Liver (tissue), 9 donors: ENCODE data around the gene LYVE1. TPM values are rescaled to one million over a fixed set of nuclear protein-coding genes. Genes with fewer than 3 reads are reported as not detected.

Experiments used
- DNase-seq: peaks from one replicate; pipeline ENCODE4 v3.0.0-alpha.2; 2017; ENCODE audit warnings: low spot score
- H3K27ac ChIP-seq, 2 donors: one replicate each; pipeline ENCODE4 v1.7.0; 2013; ENCODE audit warnings: inconsistent platforms in 2 of 2, low read length in 2 of 2, control low read depth in 1 of 2, low read depth in 1 of 2, mild to moderate bottlenecking in 1 of 2
- H3K27me3 ChIP-seq, 4 donors: one replicate each; pipeline versions ENCODE4 v1.6.1 to v1.7.0; 2013; ENCODE audit warnings: low read length in 3 of 4, inconsistent platforms in 1 of 4, mild to moderate bottlenecking in 1 of 4, moderate library complexity in 1 of 4; ENCODE audit not compliant: control insufficient read depth in 4 of 4, insufficient read depth in 4 of 4
- H3K36me3 ChIP-seq, 4 donors: one replicate each; pipeline versions ENCODE4 v1.6.1 to v1.7.0; 2013; ENCODE audit warnings: low read length in 3 of 4, mild to moderate bottlenecking in 3 of 4, low read depth in 1 of 4, moderate library complexity in 1 of 4; ENCODE audit not compliant: control insufficient read depth in 4 of 4, insufficient read depth in 3 of 4
- H3K4me1 ChIP-seq, 4 donors: one replicate each; pipeline versions ENCODE4 v1.6.1 to v1.7.0; 2013; ENCODE audit warnings: low read length in 3 of 4, mild to moderate bottlenecking in 3 of 4, moderate library complexity in 1 of 4; ENCODE audit not compliant: control insufficient read depth in 4 of 4, insufficient read depth in 4 of 4
- H3K4me3 ChIP-seq, 3 donors: one replicate each; pipeline versions ENCODE4 v1.6.1 to v1.7.0; 2013; ENCODE audit warnings: low read length in 3 of 3, control low read depth in 1 of 3, low read depth in 1 of 3, mild to moderate bottlenecking in 1 of 3
- H3K9ac ChIP-seq, 2 donors: one replicate each; pipeline ENCODE4 v1.7.0; 2013; ENCODE audit warnings: low read length in 2 of 2, mild to moderate bottlenecking in 2 of 2, moderate library complexity in 2 of 2, control low read depth in 1 of 2, low read depth in 1 of 2
- H3K9me3 ChIP-seq, 4 donors: one replicate each; pipeline versions ENCODE4 v1.6.1 to v1.7.0; 2013; ENCODE audit warnings: low read length in 3 of 4; ENCODE audit not compliant: control insufficient read depth in 4 of 4
- ATF3 ChIP-seq: IDR thresholded peaks from 2 replicates; pipeline ENCODE4 v1.6.1; 2016; ENCODE audit warnings: antibody characterized with exemption
- CTCF ChIP-seq: fragments of 150-350 bp; IDR thresholded peaks from 2 replicates; pipeline ENCODE4 v1.5.1; 2017; ENCODE audit warnings: improper control_type of control experiment, low read depth, low read length; ENCODE audit not compliant: missing input control
- EGR1 ChIP-seq, 2 donors: IDR thresholded peaks; 2 replicates each; pipeline ENCODE4 v1.6.1; 2016 to 2018; ENCODE audit warnings: antibody characterized with exemption in 2 of 2, low read depth in 2 of 2
- FOXA1 ChIP-seq: IDR thresholded peaks from 2 replicates; pipeline ENCODE4 v1.6.1; 2016; ENCODE audit warnings: antibody characterized with exemption
- FOXA2 ChIP-seq: IDR thresholded peaks from 2 replicates; pipeline ENCODE4 v1.6.1; 2016; ENCODE audit warnings: antibody characterized with exemption
- HNF4A ChIP-seq, 2 donors: conservative IDR thresholded peaks; 2 replicates each; pipeline ENCODE4 v1.6.1; 2016; ENCODE audit warnings: antibody characterized with exemption in 2 of 2, mild to moderate bottlenecking in 2 of 2
- HNF4G ChIP-seq: IDR thresholded peaks from 2 replicates; pipeline ENCODE4 v1.6.1; 2016; ENCODE audit warnings: antibody characterized with exemption
- JUND ChIP-seq, 2 donors: IDR thresholded peaks; 2 replicates each; pipeline ENCODE4 v1.6.1; 2016; ENCODE audit warnings: antibody characterized with exemption in 2 of 2
- MAX ChIP-seq: IDR thresholded peaks from 2 replicates; pipeline ENCODE4 v1.6.1; 2016; ENCODE audit warnings: antibody characterized with exemption
- NR2F2 ChIP-seq: IDR thresholded peaks from 2 replicates; pipeline ENCODE4 v1.6.1; 2016; ENCODE audit warnings: antibody characterized with exemption
- RAD21 ChIP-seq, 2 donors: IDR thresholded peaks; 2 replicates each; pipeline ENCODE4 v1.6.1; 2016; ENCODE audit warnings: antibody characterized with exemption in 2 of 2, mild to moderate bottlenecking in 2 of 2
- REST ChIP-seq: IDR thresholded peaks from 2 replicates; pipeline ENCODE4 v1.6.1; 2016; ENCODE audit warnings: antibody characterized with exemption, mild to moderate bottlenecking
- RXRA ChIP-seq, 2 donors: IDR thresholded peaks; 2 replicates each; pipeline ENCODE4 v1.6.1; 2017 to 2018; ENCODE audit warnings: antibody characterized with exemption in 2 of 2, mild to moderate bottlenecking in 1 of 2
- SP1 ChIP-seq: IDR thresholded peaks from 2 replicates; pipeline ENCODE4 v1.6.1; 2018; ENCODE audit warnings: antibody characterized with exemption, mild to moderate bottlenecking
- TAF1 ChIP-seq: conservative IDR thresholded peaks from 2 replicates; pipeline ENCODE4 v1.6.1; 2016; ENCODE audit warnings: antibody characterized with exemption, mild to moderate bottlenecking
- YY1 ChIP-seq: IDR thresholded peaks from 2 replicates; pipeline ENCODE4 v1.6.1; 2016; ENCODE audit warnings: antibody characterized with exemption, mild to moderate bottlenecking
- ZBTB33 ChIP-seq: IDR thresholded peaks from 2 replicates; pipeline ENCODE4 v1.6.1; 2016; ENCODE audit warnings: antibody characterized with exemption
- WGBS: extraction: QIAGEN DNeasy Blood & Tissue Kit; methylation state at CpG from one replicate; pipeline ENCODE4 v1.1.7; 2013; 5-methylcytosine and 5-hydroxymethylcytosine counted together
- polyA plus RNA-seq, 2 donors: library from polyadenylated mRNA; stranded (reverse) in 1 of 2; unstranded in 1 of 2; fragments of 200-250 nt in 1 of 2; fragments of >200 nt in 1 of 2; fragmentation: Nextera tagmentation in 1 of 2; extraction: Ambion mirVana in 1 of 2; gene quantifications; one replicate each; pipeline versions ENCODE4 v1.2.1 to v1.2.3, GENCODE V29; 2013 to 2015
- total RNA-seq, 2 donors: library from RNA; depleted of rRNA; stranded (reverse); fragments of >200 nt; gene quantifications; one replicate each; pipeline ENCODE4 v1.2.3, GENCODE V29; 2014
- donor health status: healthy.
- donor health status: healthy.
- donor health status: healthy.
- donor health status: healthy.
- donor health status: healthy.

Gene LYVE1
- total and polyA plus RNA-seq, 4 donors: 11.3 to 46.7 (median 28.3) TPM

GRCh38 chr11:10580623-10581022 lies 12.2 kb upstream of the LYVE1 start:
- Histone ChIP-seq H3K9ac (no peak overlapping the region), H3K36me3 (no peaks in the 10 kb centered on the region), H3K4me1 (peaks cover 0 to 5% (median 0%) of the 10 kb centered on the region in 4 donors), H3K27me3 (no peaks in the 10 kb centered on the region), H3K9me3 (no peaks in the 10 kb centered on the region), H3K4me3 (no peak overlapping the region), H3K27ac (peak overlapping the region in 1 of 2 donors; percentile 32)
- DNase-seq: no peak
- TF ChIP-seq RAD21 (IDR thresholded peaks at IDR 0.05): no peak
- no peak for TF ChIP-seq TAF1
- peak; percentile 22 for TF ChIP-seq MAX
- WGBS: 72% methylated on average over 4 of the region's 4 CpGs

- Histone ChIP-seq H3K4me1 (peaks cover 0 to 5% (median 0%) of the 10 kb centered on the region in 4 donors), H3K36me3 (no peaks in the 10 kb centered on the region), H3K4me3 (no peak overlapping the region), H3K9me3 (no peaks in the 10 kb centered on the region), H3K9ac (no peak overlapping the region), H3K27me3 (no peaks in the 10 kb centered on the region), H3K27ac (no peak overlapping the region)
- DNase-seq: no peak
- no peak for TF ChIP-seq FOXA2
- no peak for TF ChIP-seq YY1
- TF ChIP-seq ZBTB33: no peak
- TF ChIP-seq MAX: no peak
- TF ChIP-seq FOXA1: no peak
- no peak for TF ChIP-seq RAD21 (IDR thresholded peaks at IDR 0.05)
- no peak for TF ChIP-seq HNF4G
- TF ChIP-seq JUND (IDR thresholded peaks at IDR 0.05): no peak
- TF ChIP-seq HNF4A (conservative IDR thresholded peaks at IDR 0.05): no peak
- no peak for TF ChIP-seq ATF3
- no peak for TF ChIP-seq EGR1 (IDR thresholded peaks at IDR 0.05; ENCODE audit: low read depth in 2 of 2)
- no peak for TF ChIP-seq REST
- TF ChIP-seq CTCF: no peak
- TF ChIP-seq RXRA (IDR thresholded peaks at IDR 0.05): no peak
- TF ChIP-seq NR2F2: no peak
- TF ChIP-seq SP1: no peak
- 86% methylated on average over 3 of the region's 3 CpGs for WGBS
These were observed 11.2 kb upstream of the LYVE1 start for GRCh38 chr11:10579700-10580099.
